ENCODE data around the gene C21orf58.

DNA sequence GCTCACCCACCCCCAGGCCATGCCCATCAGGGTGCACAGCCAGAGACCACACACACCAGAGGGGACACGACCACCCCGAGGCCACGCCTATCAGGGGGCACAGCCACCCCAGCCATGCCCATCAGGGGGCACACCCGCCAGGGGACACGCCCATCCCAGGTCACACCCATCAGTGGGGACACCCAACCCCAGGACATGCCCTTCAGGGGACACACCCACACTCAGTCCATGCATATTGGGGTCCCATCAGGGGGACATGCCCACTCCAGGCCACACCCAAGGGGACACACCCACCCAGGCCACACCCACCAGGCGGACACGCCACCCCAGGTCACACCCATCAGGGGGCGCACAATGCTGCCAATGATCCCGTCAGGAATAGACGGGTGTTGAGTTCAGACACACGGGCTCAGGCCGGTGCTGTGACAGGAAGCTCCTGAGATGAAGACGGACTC is 59.0 kb downstream of the C21orf58 start:
- TF ChIP-seq, protein P1, sequence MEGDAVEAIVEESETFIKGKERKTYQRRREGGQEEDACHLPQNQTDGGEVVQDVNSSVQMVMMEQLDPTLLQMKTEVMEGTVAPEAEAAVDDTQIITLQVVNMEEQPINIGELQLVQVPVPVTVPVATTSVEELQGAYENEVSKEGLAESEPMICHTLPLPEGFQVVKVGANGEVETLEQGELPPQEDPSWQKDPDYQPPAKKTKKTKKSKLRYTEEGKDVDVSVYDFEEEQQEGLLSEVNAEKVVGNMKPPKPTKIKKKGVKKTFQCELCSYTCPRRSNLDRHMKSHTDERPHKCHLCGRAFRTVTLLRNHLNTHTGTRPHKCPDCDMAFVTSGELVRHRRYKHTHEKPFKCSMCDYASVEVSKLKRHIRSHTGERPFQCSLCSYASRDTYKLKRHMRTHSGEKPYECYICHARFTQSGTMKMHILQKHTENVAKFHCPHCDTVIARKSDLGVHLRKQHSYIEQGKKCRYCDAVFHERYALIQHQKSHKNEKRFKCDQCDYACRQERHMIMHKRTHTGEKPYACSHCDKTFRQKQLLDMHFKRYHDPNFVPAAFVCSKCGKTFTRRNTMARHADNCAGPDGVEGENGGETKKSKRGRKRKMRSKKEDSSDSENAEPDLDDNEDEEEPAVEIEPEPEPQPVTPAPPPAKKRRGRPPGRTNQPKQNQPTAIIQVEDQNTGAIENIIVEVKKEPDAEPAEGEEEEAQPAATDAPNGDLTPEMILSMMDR (IDR thresholded peaks at IDR 0.05), result no peak
- TF ChIP-seq REST (IDR thresholded peaks at IDR 0.05; ENCODE audit: insufficient read depth in 1 of 2, low read depth in 2 of 2, low read length in 1 of 2) (no peak), SIN3A (IDR thresholded peaks at IDR 0.05; ENCODE audit: borderline replicate concordance, insufficient read depth, low read depth, low read length) (no peak)

All from Panc1 (cell line).